GM06990 (cell line): ENCODE measurements around the gene PTPRN2.

Experiments used
- DNase-seq: peaks from one replicate; pipeline ENCODE4 v3.0.0-alpha.2; 2011; ENCODE audit not compliant: insufficient read length; ENCODE audit errors: extremely low read depth
- H3K27me3 ChIP-seq: replicated peaks from 2 replicates; pipeline ENCODE4 v1.6.0; 2011; ENCODE audit warnings: low read length; ENCODE audit not compliant: control insufficient read depth, insufficient read depth
- H3K36me3 ChIP-seq: 2 replicates; pipeline ENCODE4 v1.5.1; 2011; ENCODE audit warnings: low read length; ENCODE audit not compliant: control insufficient read depth, insufficient read depth
- H3K4me3 ChIP-seq: replicated peaks from 2 replicates; pipeline ENCODE4 v1.5.1; 2011; ENCODE audit warnings: low read depth, mild to moderate bottlenecking, control low read depth, low read length
- CTCF ChIP-seq: IDR thresholded peaks from 2 replicates; pipeline ENCODE4 v1.5.1; 2011; ENCODE audit warnings: low read length, control low read depth, mild to moderate bottlenecking, inconsistent platforms; ENCODE audit not compliant: insufficient read depth, poor library complexity, severe bottlenecking

The PTPRN2 gene

GRCh38 chr7:158056761-158057160 lies 530.9 kb downstream of the PTPRN2 start:
- Histone ChIP-seq H3K4me3 (no peak overlapping the region), H3K27me3 (no peaks in the 10 kb centered on the region), H3K36me3 (no peaks in the 10 kb centered on the region)
- TF ChIP-seq CTCF = no peak
- no peak for DNase-seq

- no peaks in the 10 kb centered on the region for H3K36me3 ChIP-seq
- DNase-seq = no peak
- TF ChIP-seq CTCF = no peak
- no peaks in the 10 kb centered on the region for H3K27me3 ChIP-seq
- no peak overlapping the region for H3K4me3 ChIP-seq
Observed at GRCh38 chr7:158055726-158056510, 531.7 kb downstream of the PTPRN2 start.

GRCh38 chr7:158054611-158055010 lies 533.0 kb downstream of the PTPRN2 start:
- DNase-seq = no peak
- H3K4me3 ChIP-seq = no peak overlapping the region
- H3K36me3 ChIP-seq = no peaks in the 10 kb centered on the region
- no peak for TF ChIP-seq CTCF
- no peaks in the 10 kb centered on the region for H3K27me3 ChIP-seq

GRCh38 chr7:158054081-158054480 lies 533.5 kb downstream of the PTPRN2 start:
- Histone ChIP-seq H3K4me3 (no peak overlapping the region), H3K36me3 (no peaks in the 10 kb centered on the region), H3K27me3 (no peaks in the 10 kb centered on the region)
- no peak for DNase-seq
- TF ChIP-seq CTCF = no peak

- no peak for TF ChIP-seq CTCF
- DNase-seq = no peak
- H3K4me3 ChIP-seq = no peak overlapping the region
- no peaks in the 10 kb centered on the region for H3K27me3 ChIP-seq
- H3K36me3 ChIP-seq = no peaks in the 10 kb centered on the region
Observed at GRCh38 chr7:158053183-158053915, 534.3 kb downstream of the PTPRN2 start.
